K562 (cell line): Measurements from ENCODE around the gene VASH2. TPM values are rescaled to one million over a fixed set of nuclear protein-coding genes. Genes with fewer than 3 reads are reported as not detected.

Experiments
- ATF1 ChIP-seq, 2 experiments: fragments of 450-650 bp in 1 of 2; IDR thresholded peaks; 2 replicates each; pipeline ENCODE4 v1.6.1; 2016; ENCODE audit warnings: missing compliant biosample characterization in 1 of 2, missing genetic modification characterization in 1 of 2
- BRD9 ChIP-seq: fragments of 450-650 bp; IDR thresholded peaks from 2 replicates; pipeline ENCODE4 v1.6.1; 2018; ENCODE audit warnings: low read depth; ENCODE audit not compliant: partially characterized antibody
- CBFB ChIP-seq: sonication (generic); formaldehyde crosslinking; IDR thresholded peaks from 2 replicates; pipeline ENCODE4 v1.4.0; 2020; ENCODE audit warnings: mild to moderate bottlenecking, missing genetic modification reagents
- FIP1L1 ChIP-seq: fragments of 200-400 bp; formaldehyde crosslinking; IDR thresholded peaks from 2 replicates; pipeline ENCODE4 v1.6.1; 2018; ENCODE audit warnings: mild to moderate bottlenecking, low read depth, low read length; ENCODE audit not compliant: poor library complexity, severe bottlenecking
- GATAD2A ChIP-seq: fragments of 450-650 bp; IDR thresholded peaks from 2 replicates; pipeline ENCODE4 v1.6.1; 2017
- HMG20B ChIP-seq: fragments of 250-450 bp; sonication (Bioruptor Pico); IDR thresholded peaks from 2 replicates; pipeline ENCODE4 v1.5.0; 2021; ENCODE audit warnings: mild to moderate bottlenecking
- KHSRP ChIP-seq: fragments of 450-650 bp; IDR thresholded peaks from 2 replicates; pipeline ENCODE4 v1.6.1; 2017
- KLF10 ChIP-seq: fragments of 250-450 bp; sonication (Bioruptor Pico); IDR thresholded peaks from 2 replicates; pipeline ENCODE4 v1.6.1; 2021; ENCODE audit warnings: matching md5 sums
- MAFK ChIP-seq: IDR thresholded peaks from 2 replicates; pipeline ENCODE4 v1.6.1; 2011; ENCODE audit warnings: low read length, improper control_type of control experiment
- NFIX ChIP-seq: fragments of 250-450 bp; sonication (Bioruptor Pico); IDR thresholded peaks from 2 replicates; pipeline ENCODE4 v1.4.0; 2020; ENCODE audit warnings: low read depth, mild to moderate bottlenecking, moderate library complexity
- NKRF ChIP-seq: fragments of 450-650 bp; IDR thresholded peaks from 2 replicates; pipeline ENCODE4 v1.6.1; 2016; ENCODE audit warnings: borderline replicate concordance
- NONO ChIP-seq, 2 experiments: fragments of 200-400 bp in 1 of 2; fragments of 450-650 bp in 1 of 2; formaldehyde crosslinking in 1 of 2; IDR thresholded peaks; 2 replicates each; pipeline ENCODE4 v1.6.1; 2017; ENCODE audit warnings: low read depth in 2 of 2, mild to moderate bottlenecking in 2 of 2, moderate library complexity in 2 of 2, low read length in 1 of 2
- PURB ChIP-seq: sonication (generic); formaldehyde crosslinking; IDR thresholded peaks from 2 replicates; pipeline ENCODE4 v1.9.0; 2021; ENCODE audit warnings: low read depth, mild to moderate bottlenecking, missing genetic modification reagents
- TEAD2 ChIP-seq: fragments of 450-650 bp; IDR thresholded peaks from 2 replicates; pipeline ENCODE4 v1.6.1; 2016; ENCODE audit warnings: missing genetic modification characterization, control low read depth, missing compliant biosample characterization
- THAP12 ChIP-seq: fragments of 250-450 bp; sonication (Bioruptor Pico); IDR thresholded peaks from 2 replicates; pipeline ENCODE4 v1.9.0; 2021; ENCODE audit warnings: mild to moderate bottlenecking, inconsistent platforms
- ZNF445 ChIP-seq: fragments of 250-450 bp; sonication (Bioruptor Pico); IDR thresholded peaks from 2 replicates; pipeline ENCODE4 v1.4.0; 2020; ENCODE audit warnings: low read depth, mild to moderate bottlenecking, moderate library complexity
- ZNF449 ChIP-seq: fragments of 250-450 bp; sonication (Bioruptor Pico); IDR thresholded peaks from 2 replicates; pipeline ENCODE4 v1.8.0; 2022; ENCODE audit warnings: moderate library complexity, mild to moderate bottlenecking, inconsistent platforms
- polyA plus RNA-seq, 8 experiments: library from polyadenylated mRNA; depleted of rRNA in 4 of 8; stranded (reverse) in 5 of 8; unstranded in 3 of 8; fragments of >200 nt; fragmentation: Nextera tagmentation in 2 of 8; fragmentation: Illumina TruSeq in 1 of 8; extraction: Ambion mirVana in 2 of 8; extraction: Trizol in 1 of 8; gene quantifications; 2 replicates each; pipeline versions ENCODE4 v1.2.1 to v1.2.3, GENCODE V29; 2011 to 2014; ENCODE audit warnings: inconsistent platforms in 1 of 8, missing spikeins in 1 of 8
- total RNA-seq, 7 experiments: library from RNA; depleted of rRNA in 6 of 7; stranded (reverse); fragments of >200 nt in 6 of 7; fragmentation: Illumina TruSeq in 2 of 7; extraction: Trizol in 2 of 7; gene quantifications; 2 replicates each; pipeline versions ENCODE4 v1.2.1 to v1.2.3, GENCODE V29; 2011 to 2021; ENCODE audit warnings: low replicate concordance in 1 of 7
- TF ChIP-seq, protein P1 (sequence below), 2 experiments: IDR thresholded peaks; 2 replicates each; pipeline ENCODE4 v1.6.1; 2012; ENCODE audit warnings: improper control_type of control experiment in 2 of 2, low read depth in 2 of 2, low read length in 2 of 2, borderline replicate concordance in 1 of 2

Gene VASH2
- total and polyA plus RNA-seq, 9 of the 15 experiments (the other 6 are each of a cell fraction or from before 2014, with no cell fraction given), result 0.04 to 0.40 (median 0.10) TPM; not detected in 1

DNA sequence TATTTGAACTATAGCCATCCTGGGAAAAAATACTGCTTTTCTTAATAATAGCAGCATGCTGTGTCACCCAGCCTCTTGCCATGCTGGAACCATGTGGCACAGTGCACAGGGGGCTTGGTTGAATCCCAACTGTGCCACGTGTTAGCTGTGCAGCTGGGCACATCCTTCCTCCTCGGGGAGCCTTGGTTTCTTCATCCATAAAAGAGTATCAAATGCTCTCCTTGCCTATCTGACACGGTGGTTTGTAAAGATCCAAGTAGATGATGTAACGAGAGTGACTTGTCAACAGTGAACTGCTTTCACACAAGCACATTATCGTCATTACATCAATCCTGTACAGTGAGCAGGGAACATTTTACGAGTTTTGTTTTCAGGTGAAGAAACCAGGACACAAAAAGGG, 24.4 kb downstream of the VASH2 start (continued):
- no peak for TF ChIP-seq FIP1L1
- TF ChIP-seq, protein P1, sequence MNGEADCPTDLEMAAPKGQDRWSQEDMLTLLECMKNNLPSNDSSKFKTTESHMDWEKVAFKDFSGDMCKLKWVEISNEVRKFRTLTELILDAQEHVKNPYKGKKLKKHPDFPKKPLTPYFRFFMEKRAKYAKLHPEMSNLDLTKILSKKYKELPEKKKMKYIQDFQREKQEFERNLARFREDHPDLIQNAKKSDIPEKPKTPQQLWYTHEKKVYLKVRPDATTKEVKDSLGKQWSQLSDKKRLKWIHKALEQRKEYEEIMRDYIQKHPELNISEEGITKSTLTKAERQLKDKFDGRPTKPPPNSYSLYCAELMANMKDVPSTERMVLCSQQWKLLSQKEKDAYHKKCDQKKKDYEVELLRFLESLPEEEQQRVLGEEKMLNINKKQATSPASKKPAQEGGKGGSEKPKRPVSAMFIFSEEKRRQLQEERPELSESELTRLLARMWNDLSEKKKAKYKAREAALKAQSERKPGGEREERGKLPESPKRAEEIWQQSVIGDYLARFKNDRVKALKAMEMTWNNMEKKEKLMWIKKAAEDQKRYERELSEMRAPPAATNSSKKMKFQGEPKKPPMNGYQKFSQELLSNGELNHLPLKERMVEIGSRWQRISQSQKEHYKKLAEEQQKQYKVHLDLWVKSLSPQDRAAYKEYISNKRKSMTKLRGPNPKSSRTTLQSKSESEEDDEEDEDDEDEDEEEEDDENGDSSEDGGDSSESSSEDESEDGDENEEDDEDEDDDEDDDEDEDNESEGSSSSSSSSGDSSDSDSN (IDR thresholded peaks at IDR 0.05; ENCODE audit: borderline replicate concordance in 1 of 2, low read depth in 2 of 2, low read length in 2 of 2), result no peak
- TF ChIP-seq THAP12 (CRISPR knock-in tag), result no peak
- no peak for TF ChIP-seq PURB (CRISPR knock-in tag)
- TF ChIP-seq GATAD2A, result no peak
- TF ChIP-seq CBFB (CRISPR knock-in tag), result no peak
- no peak for TF ChIP-seq TEAD2
- TF ChIP-seq NFIX (CRISPR knock-in tag), result no peak
- no peak for TF ChIP-seq ZNF449
- TF ChIP-seq NKRF, result no peak
- TF ChIP-seq KLF10 (CRISPR knock-in tag), result no peak
- no peak for TF ChIP-seq KHSRP
- TF ChIP-seq NONO (IDR thresholded peaks at IDR 0.05; ENCODE audit: low read depth in 2 of 2, low read length in 1 of 2), result no peak
- no peak for TF ChIP-seq HMG20B (CRISPR knock-in tag)
- no peak for TF ChIP-seq ZNF445 (CRISPR knock-in tag)
- TF ChIP-seq BRD9, result no peak
- no peak for TF ChIP-seq ATF1 (CRISPR knock-in tag; IDR thresholded peaks at IDR 0.05)
- TF ChIP-seq ATF1 (tag; IDR thresholded peaks at IDR 0.05), result peak; percentile 14; the same call in 1 of the 2 replicates
- TF ChIP-seq MAFK, result no peak
